Trophoblast cell (in vitro differentiated cells and primary cell): Measurements from ENCODE around the gene AACS.
A peak's percentile ranks its signal among the peaks of the same experiment; 100 is the strongest.
"Not testable (repeated sequence)": the region's sequence is repeated elsewhere in the genome, so short reads cannot be mapped to it uniquely, and the experiment has no call there.

ENCODE experiments used
- DNase-seq, 2 donors: peaks; one replicate each; pipeline ENCODE4 v3.0.0-alpha.2; 2016
- H2AFZ ChIP-seq: 2 replicates; pipeline ENCODE4 v1.6.1; 2013; ENCODE audit warnings: low read length, moderate library complexity, mild to moderate bottlenecking; ENCODE audit not compliant: insufficient read depth, poor library complexity
- H2AK5ac ChIP-seq: 2 replicates; pipeline ENCODE4 v1.6.1; 2013; ENCODE audit warnings: mild to moderate bottlenecking, low read length
- H2BK120ac ChIP-seq: 2 replicates; pipeline ENCODE4 v1.6.1; 2013; ENCODE audit warnings: low read length, mild to moderate bottlenecking, moderate library complexity; ENCODE audit not compliant: insufficient read depth, poor library complexity
- H2BK12ac ChIP-seq: 2 replicates; pipeline ENCODE4 v1.6.1; 2013; ENCODE audit warnings: mild to moderate bottlenecking, low read length, moderate library complexity
- H2BK5ac ChIP-seq: 2 replicates; pipeline ENCODE4 v1.6.1; 2013; ENCODE audit warnings: low read length, low read depth, moderate library complexity, mild to moderate bottlenecking; ENCODE audit not compliant: poor library complexity
- H3K14ac ChIP-seq: 2 replicates; pipeline ENCODE4 v1.6.1; 2013; ENCODE audit warnings: mild to moderate bottlenecking, low read length
- H3K18ac ChIP-seq: 2 replicates; pipeline ENCODE4 v1.6.1; 2013; ENCODE audit warnings: mild to moderate bottlenecking, low read length
- H3K23ac ChIP-seq: 2 replicates; pipeline ENCODE4 v1.6.1; 2013; ENCODE audit warnings: low read length
- H3K27ac ChIP-seq: 2 replicates; pipeline ENCODE4 v1.5.1; 2013; ENCODE audit warnings: low read depth, mild to moderate bottlenecking, inconsistent platforms, low read length, moderate library complexity
- H3K27me3 ChIP-seq: 2 replicates; pipeline ENCODE4 v1.6.1; 2013; ENCODE audit warnings: inconsistent platforms, mild to moderate bottlenecking, low read length, moderate library complexity; ENCODE audit not compliant: insufficient read depth
- H3K36me3 ChIP-seq, 2 experiments: 1 replicate in 1 of 2; 2 replicates in 1 of 2; pipeline ENCODE4 v1.6.1; 2013; ENCODE audit warnings: low read length in 2 of 2, mild to moderate bottlenecking in 2 of 2, moderate library complexity in 1 of 2; ENCODE audit not compliant: insufficient read depth in 2 of 2, control insufficient read depth in 1 of 2
- H3K4ac ChIP-seq: 2 replicates; pipeline ENCODE4 v1.6.1; 2013; ENCODE audit warnings: low read depth, mild to moderate bottlenecking, low read length, moderate library complexity
- H3K4me1 ChIP-seq, 2 experiments: 1 replicate in 1 of 2; 2 replicates in 1 of 2; pipeline ENCODE4 v1.6.1; 2013; ENCODE audit warnings: low read length in 2 of 2, mild to moderate bottlenecking in 2 of 2, moderate library complexity in 1 of 2; ENCODE audit not compliant: insufficient read depth in 2 of 2, control insufficient read depth in 1 of 2
- H3K4me2 ChIP-seq: 2 replicates; pipeline ENCODE4 v1.6.1; 2013; ENCODE audit warnings: inconsistent platforms, mild to moderate bottlenecking, low read length, moderate library complexity
- H3K4me3 ChIP-seq: 2 replicates; pipeline ENCODE4 v1.5.1; 2013; ENCODE audit warnings: mild to moderate bottlenecking, low read depth, low read length, inconsistent platforms
- H3K79me1 ChIP-seq: one replicate; pipeline ENCODE4 v1.6.1; 2013; ENCODE audit warnings: low read length
- H3K79me2 ChIP-seq: 2 replicates; pipeline ENCODE4 v1.6.1; 2013; ENCODE audit warnings: low read length, mild to moderate bottlenecking; ENCODE audit not compliant: control insufficient read depth, insufficient read depth, poor library complexity
- H3K9ac ChIP-seq: 2 replicates; pipeline ENCODE4 v1.6.1; 2013; ENCODE audit warnings: mild to moderate bottlenecking, low read length
- H3K9me3 ChIP-seq: 2 replicates; pipeline ENCODE4 v1.6.1; 2013; ENCODE audit warnings: low read depth, mild to moderate bottlenecking, control low read depth, inconsistent platforms, low read length; ENCODE audit not compliant: insufficient read depth
- H4K12ac ChIP-seq: 2 replicates; pipeline ENCODE4 v1.6.1; 2013; ENCODE audit warnings: low read depth, mild to moderate bottlenecking, low read length, moderate library complexity
- H4K8ac ChIP-seq: 2 replicates; pipeline ENCODE4 v1.6.1; 2013; ENCODE audit warnings: low read depth, mild to moderate bottlenecking, low read length, moderate library complexity
- H4K91ac ChIP-seq: one replicate; pipeline ENCODE4 v1.6.1; 2013; ENCODE audit warnings: low read depth, mild to moderate bottlenecking, low read length, moderate library complexity
- WGBS: extraction: QIAGEN DNeasy Blood & Tissue Kit; methylation state at CpG from one replicate; pipeline ENCODE4 v1.1.7; 2013; ENCODE audit warnings: missing lambda C conversion rate; ENCODE audit not compliant: insufficient read length, insufficient coverage; ENCODE audit errors: extremely low coverage; 5-methylcytosine and 5-hydroxymethylcytosine counted together

Gene AACS

GRCh38 chr12:125136702-125137101 is 71.5 kb downstream of the AACS start:
- no peak overlapping the region for H2BK120ac ChIP-seq
- no peaks in the 10 kb centered on the region for H3K79me2 ChIP-seq
- no CpG with 5 or more reads among the region's 19 CpGs for WGBS
- no peak overlapping the region for H4K8ac ChIP-seq
- no peak overlapping the region for H3K23ac ChIP-seq
- H3K4me3 ChIP-seq: no peak overlapping the region
- DNase-seq: no peak
- no peak overlapping the region for H3K4me2 ChIP-seq
- no peak overlapping the region for H2BK5ac ChIP-seq
- no peaks in the 10 kb centered on the region for H3K79me1 ChIP-seq
- no peak overlapping the region for H3K4ac ChIP-seq
- no peak overlapping the region for H4K12ac ChIP-seq
- no peak overlapping the region for H2BK12ac ChIP-seq
- peaks cover 2% of the 10 kb centered on the region for H3K9me3 ChIP-seq
- H3K27me3 ChIP-seq: no peaks in the 10 kb centered on the region
- H3K4me1 ChIP-seq: no peaks in the 10 kb centered on the region
- no peak overlapping the region for H3K14ac ChIP-seq
- H2AK5ac ChIP-seq: no peak overlapping the region
- H3K36me3 ChIP-seq: peaks cover 7 to 18% of the 10 kb centered on the region in 2 experiments
- no peak overlapping the region for H3K9ac ChIP-seq
- no peak overlapping the region for H4K91ac ChIP-seq
- no peak overlapping the region for H3K18ac ChIP-seq
- no peak overlapping the region for H3K27ac ChIP-seq
- H2AFZ ChIP-seq: no peak overlapping the region

- Histone ChIP-seq H3K4me2 (no peak overlapping the region), H3K18ac (no peak overlapping the region), H3K23ac (no peak overlapping the region), H3K9me3 (peaks cover 2% of the 10 kb centered on the region), H3K14ac (no peak overlapping the region), H2BK5ac (no peak overlapping the region), H2BK120ac (no peak overlapping the region), H3K27ac (no peak overlapping the region), H3K79me2 (no peaks in the 10 kb centered on the region), H3K36me3 (peaks cover 7 to 15% of the 10 kb centered on the region in 2 experiments), H3K4me1 (no peaks in the 10 kb centered on the region), H4K91ac (no peak overlapping the region), H3K9ac (no peak overlapping the region), H3K79me1 (no peaks in the 10 kb centered on the region), H2AK5ac (no peak overlapping the region), H4K8ac (no peak overlapping the region), H2BK12ac (no peak overlapping the region), H4K12ac (no peak overlapping the region), H3K27me3 (no peaks in the 10 kb centered on the region), H2AFZ (no peak overlapping the region), H3K4ac (no peak overlapping the region), H3K4me3 (no peak overlapping the region)
- no CpG with 5 or more reads among the region's 17 CpGs for WGBS
- DNase-seq: peak; percentile 14 to 64
Measured at GRCh38 chr12:125137766-125138344, 72.6 kb downstream of the AACS start.

GRCh38 chr12:125140279-125141209 is 75.3 kb downstream of the AACS start:
- no peak overlapping the region for H3K4me3 ChIP-seq
- no peak overlapping the region for H3K9ac ChIP-seq
- H3K14ac ChIP-seq: no peak overlapping the region
- no peaks in the 10 kb centered on the region for H3K27me3 ChIP-seq
- no peak overlapping the region for H3K4me2 ChIP-seq
- no peak overlapping the region for H2BK120ac ChIP-seq
- no peak overlapping the region for H3K4ac ChIP-seq
- H2BK12ac ChIP-seq: no peak overlapping the region
- no peaks in the 10 kb centered on the region for H3K4me1 ChIP-seq
- no CpG with 5 or more reads among the region's 22 CpGs for WGBS
- H3K9me3 ChIP-seq: peaks cover 2% of the 10 kb centered on the region
- no peak overlapping the region for H3K18ac ChIP-seq
- no peak overlapping the region for H4K8ac ChIP-seq
- no peaks in the 10 kb centered on the region for H3K79me2 ChIP-seq
- H2AFZ ChIP-seq: no peak overlapping the region
- H3K36me3 ChIP-seq: peaks cover 5% of the 10 kb centered on the region in 2 experiments
- H2AK5ac ChIP-seq: no peak overlapping the region
- H4K91ac ChIP-seq: no peak overlapping the region
- no peak overlapping the region for H4K12ac ChIP-seq
- H2BK5ac ChIP-seq: no peak overlapping the region
- no peak overlapping the region for H3K27ac ChIP-seq
- DNase-seq: peak in 1 of 2 donors; percentile 16
- no peak overlapping the region for H3K23ac ChIP-seq
- no peaks in the 10 kb centered on the region for H3K79me1 ChIP-seq

GRCh38 chr12:125141210-125141573 is 76.0 kb downstream of the AACS start:
- not testable (repeated sequence) for H3K9me3 ChIP-seq, H3K79me2 ChIP-seq, H3K36me3 ChIP-seq, H3K79me1 ChIP-seq, H3K27me3 ChIP-seq, H3K9ac ChIP-seq, H3K23ac ChIP-seq, H3K27ac ChIP-seq, H2BK12ac ChIP-seq, H2AFZ ChIP-seq, H2BK120ac ChIP-seq, H3K4me3 ChIP-seq, H2BK5ac ChIP-seq, H3K4ac ChIP-seq, DNase-seq, H3K4me2 ChIP-seq, H3K4me1 ChIP-seq, H3K18ac ChIP-seq, H4K12ac ChIP-seq, H2AK5ac ChIP-seq, H4K91ac ChIP-seq, H3K14ac ChIP-seq, H4K8ac ChIP-seq
- no CpG with 5 or more reads among the region's 11 CpGs for WGBS
